Measurements from ENCODE around the gene ZIC4. TPM values are rescaled to one million over a fixed set of nuclear protein-coding genes. Genes with fewer than 3 reads are reported as not detected.

ZIC4 gene
- total and polyA plus RNA-seq, 2 of the 8 experiments (the other 6 are each of a cell fraction or from before 2014, with no cell fraction given): 0.03 to 0.13 TPM

- TF ChIP-seq E2F6 (IDR thresholded peaks at IDR 0.05) (peak; percentile 39; the same call in 1 of the 2 replicates), TAF7 (optimal IDR thresholded peaks at IDR 0.05; ENCODE audit: borderline replicate concordance, low read depth, low read length) (no peak), ATF2 (IDR thresholded peaks at IDR 0.05; ENCODE audit: low read length) (no peak), NANOG (IDR thresholded peaks at IDR 0.05; ENCODE audit: insufficient read depth, low read depth, low read length, poor library complexity, severe bottlenecking) (no peak), JUN (IDR thresholded peaks at IDR 0.05; ENCODE audit: low read depth, low read length) (no peak), CHD1 (IDR thresholded peaks at IDR 0.05; ENCODE audit: low read depth, low read length) (no peak), HDAC2 (IDR thresholded peaks at IDR 0.05; ENCODE audit: borderline replicate concordance in 1 of 2, low read depth in 2 of 2, low read length in 2 of 2) (no peak), KDM4A (IDR thresholded peaks at IDR 0.05; ENCODE audit: low read depth, low read length, severe bottlenecking) (no peak), KDM1A (IDR thresholded peaks at IDR 0.05; ENCODE audit: borderline replicate concordance, low read length) (no peak), CEBPB (IDR thresholded peaks at IDR 0.05; ENCODE audit: low read depth, low read length) (no peak), SIRT6 (IDR thresholded peaks at IDR 0.05; ENCODE audit: low read length) (no peak), TBP (IDR thresholded peaks at IDR 0.05; ENCODE audit: low read depth, low read length) (no peak), SIX5 (IDR thresholded peaks at IDR 0.05; ENCODE audit: low read depth, low read length) (no peak), GABPA (IDR thresholded peaks at IDR 0.05; ENCODE audit: borderline replicate concordance, insufficient read depth, low read length) (no peak), SP4 (IDR thresholded peaks at IDR 0.05; ENCODE audit: low read length) (no peak), CREB1 (IDR thresholded peaks at IDR 0.05) (no peak), EP300 (IDR thresholded peaks at IDR 0.05; ENCODE audit: borderline replicate concordance in 1 of 2, low read depth in 2 of 2, low read length in 2 of 2) (no peak), CTBP2 (IDR thresholded peaks at IDR 0.05; ENCODE audit: borderline replicate concordance, insufficient read depth, insufficient read length, low read length) (no peak), MAFK (IDR thresholded peaks at IDR 0.05; ENCODE audit: low read depth, low read length) (no peak), CBX8 (IDR thresholded peaks at IDR 0.05; ENCODE audit: borderline replicate concordance, low read depth, low read length) (peak; percentile 42; the same call in 1 of the 2 replicates), RBBP5 (IDR thresholded peaks at IDR 0.05; ENCODE audit: borderline replicate concordance, low read depth, low read length) (peak; percentile 53; the same call in 1 of the 2 replicates)
These were observed 16.5 kb upstream of the ZIC4 start (continued) for GRCh38 chr3:147422601-147423536.

All from H1 (cell line).